PC-9 (cell line): Measurements from ENCODE around the gene FANCI.

Experiments
- CTCF ChIP-seq: fragments of 200-600 bp; sonication (generic); conservative IDR thresholded peaks from 2 replicates; pipeline ENCODE4 v1.6.1; 2017; ENCODE audit warnings: mixed run types, antibody characterized with exemption, mild to moderate bottlenecking, moderate library complexity
- EZH2 ChIP-seq: fragments of 200-600 bp; sonication (generic); IDR thresholded peaks from 2 replicates; pipeline ENCODE4 v1.8.0; 2017; ENCODE audit warnings: antibody characterized with exemption, low read depth

- TF ChIP-seq EZH2 (no peak), CTCF (no peak)
Measured at GRCh38 chr15:89205991-89206585, 37.7 kb upstream of the FANCI start.
